Central memory CD8-positive, alpha-beta T cell (primary cell): ENCODE results near the gene CAPZB.

Experiments
- ATAC-seq: fragments of 150-1000 bp; cut with Tn5 transposase; replicated peaks from 2 replicates; pipeline ENCODE4 v1.10.0; 2022; ENCODE audit warnings: mild to moderate bottlenecking, moderate FRiP score, moderate number of reproducible peaks; ENCODE audit not compliant: poor library complexity, severe bottlenecking; ENCODE audit errors: extremely low read depth
- DNase-seq, 2 donors: peaks; one replicate each; pipeline ENCODE4 v3.0.0; 2021; ENCODE audit warnings: low spot score in 2 of 2
- H3K27ac Mint-ChIP-seq: one replicate; pipeline ENCODE4 v1.8.0; 2022; ENCODE audit warnings: low read depth, mild to moderate bottlenecking, moderate library complexity, mixed read lengths
- H3K27me3 Mint-ChIP-seq: one replicate; pipeline ENCODE4 v1.8.0; 2022; ENCODE audit warnings: mixed read lengths
- H3K36me3 Mint-ChIP-seq: one replicate; pipeline ENCODE4 v1.8.0; 2022; ENCODE audit warnings: mild to moderate bottlenecking, moderate library complexity, mixed read lengths; ENCODE audit not compliant: insufficient read depth
- H3K4me1 Mint-ChIP-seq: one replicate; pipeline ENCODE4 v1.8.0; 2022; ENCODE audit warnings: mixed read lengths
- H3K4me3 Mint-ChIP-seq: one replicate; pipeline ENCODE4 v1.8.0; 2022; ENCODE audit warnings: mild to moderate bottlenecking, moderate library complexity, mixed read lengths
- H3K9me3 Mint-ChIP-seq: one replicate; pipeline ENCODE4 v1.8.0; 2022; ENCODE audit warnings: mixed read lengths

Gene CAPZB

GRCh38 chr1:19327736-19328135 lies 157.6 kb downstream of the CAPZB start:
- Mint-ChIP-seq H3K27me3 (no peaks in the 10 kb centered on the region), H3K27ac (peak overlapping the region; percentile 71), H3K4me3 (no peak overlapping the region), H3K4me1 (no peaks in the 10 kb centered on the region), H3K9me3 (no peaks in the 10 kb centered on the region), H3K36me3 (peaks cover 48% of the 10 kb centered on the region)
- DNase-seq, result no peak
- no peak for ATAC-seq

GRCh38 chr1:19327301-19327700 lies 158.0 kb downstream of the CAPZB start:
- H3K36me3 Mint-ChIP-seq, result peaks cover 50% of the 10 kb centered on the region
- H3K9me3 Mint-ChIP-seq, result no peaks in the 10 kb centered on the region
- H3K4me3 Mint-ChIP-seq, result no peak overlapping the region
- DNase-seq, result no peak
- no peaks in the 10 kb centered on the region for H3K27me3 Mint-ChIP-seq
- H3K4me1 Mint-ChIP-seq, result peaks cover 3% of the 10 kb centered on the region
- ATAC-seq, result no peak
- H3K27ac Mint-ChIP-seq, result peak overlapping the region; percentile 71

- Mint-ChIP-seq H3K4me1 (peaks cover 9% of the 10 kb centered on the region), H3K4me3 (no peak overlapping the region), H3K27ac (peak overlapping the region; percentile 29), H3K27me3 (no peaks in the 10 kb centered on the region), H3K9me3 (no peaks in the 10 kb centered on the region), H3K36me3 (peaks cover 52% of the 10 kb centered on the region)
- DNase-seq, result no peak
- no peak for ATAC-seq
Observed at GRCh38 chr1:19326748-19327065, 158.6 kb downstream of the CAPZB start.

- peaks cover 51% of the 10 kb centered on the region for H3K36me3 Mint-ChIP-seq
- no peak for ATAC-seq
- H3K4me3 Mint-ChIP-seq, result no peak overlapping the region
- H3K27me3 Mint-ChIP-seq, result no peaks in the 10 kb centered on the region
- DNase-seq, result no peak
- peaks cover 10% of the 10 kb centered on the region for H3K4me1 Mint-ChIP-seq
- H3K27ac Mint-ChIP-seq, result peak overlapping the region; percentile 29
- no peaks in the 10 kb centered on the region for H3K9me3 Mint-ChIP-seq
Observed at GRCh38 chr1:19325958-19326747, 159.2 kb downstream of the CAPZB start.

- H3K4me1 Mint-ChIP-seq, result peaks cover 10% of the 10 kb centered on the region
- DNase-seq (no peak), ATAC-seq (no peak)
- no peaks in the 10 kb centered on the region for H3K27me3 Mint-ChIP-seq
- peaks cover 53% of the 10 kb centered on the region for H3K36me3 Mint-ChIP-seq
- no peaks in the 10 kb centered on the region for H3K9me3 Mint-ChIP-seq
- H3K4me3 Mint-ChIP-seq, result no peak overlapping the region
- H3K27ac Mint-ChIP-seq, result no peak overlapping the region
Observed at GRCh38 chr1:19325368-19325957, 159.9 kb downstream of the CAPZB start.

- no peak overlapping the region for H3K4me3 Mint-ChIP-seq
- H3K4me1 Mint-ChIP-seq, result peaks cover 10% of the 10 kb centered on the region
- no peaks in the 10 kb centered on the region for H3K9me3 Mint-ChIP-seq
- ATAC-seq (no peak), DNase-seq (no peak)
- H3K27ac Mint-ChIP-seq, result peak overlapping the region; percentile 55
- no peaks in the 10 kb centered on the region for H3K27me3 Mint-ChIP-seq
- H3K36me3 Mint-ChIP-seq, result peaks cover 50% of the 10 kb centered on the region
Observed at GRCh38 chr1:19324665-19324990, 160.7 kb downstream of the CAPZB start.

- Mint-ChIP-seq H3K4me1 (peaks cover 10% of the 10 kb centered on the region), H3K9me3 (no peaks in the 10 kb centered on the region), H3K27ac (peak overlapping the region; percentile 55), H3K4me3 (no peak overlapping the region), H3K27me3 (no peaks in the 10 kb centered on the region), H3K36me3 (peaks cover 49% of the 10 kb centered on the region)
- ATAC-seq (no peak), DNase-seq (no peak)
Observed at GRCh38 chr1:19323987-19324664, 161.2 kb downstream of the CAPZB start.

GRCh38 chr1:19322481-19322880 lies 162.9 kb downstream of the CAPZB start:
- Mint-ChIP-seq H3K36me3 (peaks cover 50% of the 10 kb centered on the region), H3K9me3 (no peaks in the 10 kb centered on the region), H3K4me1 (peaks cover 10% of the 10 kb centered on the region), H3K27me3 (no peaks in the 10 kb centered on the region), H3K27ac (no peak overlapping the region), H3K4me3 (no peak overlapping the region)
- no peak for ATAC-seq
- no peak for DNase-seq

- ATAC-seq, result no peak
- no peak for DNase-seq
- Mint-ChIP-seq H3K4me3 (no peak overlapping the region), H3K27ac (no peak overlapping the region), H3K27me3 (no peaks in the 10 kb centered on the region), H3K36me3 (peaks cover 46% of the 10 kb centered on the region), H3K9me3 (no peaks in the 10 kb centered on the region), H3K4me1 (peaks cover 12% of the 10 kb centered on the region)
Observed at GRCh38 chr1:19321071-19321470, 164.3 kb downstream of the CAPZB start.

GRCh38 chr1:19319196-19319595 lies 166.1 kb downstream of the CAPZB start:
- no peaks in the 10 kb centered on the region for H3K27me3 Mint-ChIP-seq
- ATAC-seq (no peak), DNase-seq (no peak)
- H3K9me3 Mint-ChIP-seq, result no peaks in the 10 kb centered on the region
- H3K36me3 Mint-ChIP-seq, result peaks cover 40% of the 10 kb centered on the region
- no peak overlapping the region for H3K4me3 Mint-ChIP-seq
- H3K4me1 Mint-ChIP-seq, result peaks cover 18% of the 10 kb centered on the region
- no peak overlapping the region for H3K27ac Mint-ChIP-seq

GRCh38 chr1:19317126-19317910 lies 168.0 kb downstream of the CAPZB start:
- no peak for ATAC-seq
- Mint-ChIP-seq H3K27me3 (no peaks in the 10 kb centered on the region), H3K4me1 (peaks cover 30% of the 10 kb centered on the region), H3K27ac (peak overlapping the region; percentile 90), H3K4me3 (peak overlapping the region; percentile 16), H3K36me3 (peaks cover 36% of the 10 kb centered on the region), H3K9me3 (no peaks in the 10 kb centered on the region)
- DNase-seq, result no peak

GRCh38 chr1:19315378-19316198 lies 169.8 kb downstream of the CAPZB start:
- Mint-ChIP-seq H3K4me3 (no peak overlapping the region), H3K9me3 (no peaks in the 10 kb centered on the region), H3K4me1 (peaks cover 31% of the 10 kb centered on the region), H3K36me3 (peaks cover 31% of the 10 kb centered on the region), H3K27me3 (no peaks in the 10 kb centered on the region), H3K27ac (peak overlapping the region; percentile 90)
- ATAC-seq (no peak), DNase-seq (no peak)
